WTC11 (cell line): ENCODE results near the gene BUD13.

Experiments used
- FOXJ3 ChIP-seq: sonication (generic); formaldehyde crosslinking; IDR thresholded peaks from 2 replicates; pipeline ENCODE4 v1.9.0; 2021; ENCODE audit warnings: missing genetic modification reagents, mild to moderate bottlenecking, borderline replicate concordance
- IRF2 ChIP-seq: sonication (generic); formaldehyde crosslinking; IDR thresholded peaks from 2 replicates; pipeline ENCODE4 v1.8.0; 2022; ENCODE audit warnings: low read depth, missing genetic modification reagents, borderline replicate concordance
- NFE2L1 ChIP-seq: sonication (generic); formaldehyde crosslinking; IDR thresholded peaks from 2 replicates; pipeline ENCODE4 v1.8.1; 2023; ENCODE audit warnings: missing genetic modification reagents
- NR1H2 ChIP-seq: sonication (generic); formaldehyde crosslinking; IDR thresholded peaks from 2 replicates; pipeline ENCODE4 v1.9.0; 2021; ENCODE audit warnings: mild to moderate bottlenecking, moderate library complexity, missing genetic modification reagents
- TEAD4 ChIP-seq: sonication (generic); formaldehyde crosslinking; IDR thresholded peaks from 2 replicates; pipeline ENCODE4 v1.8.0; 2022; ENCODE audit warnings: mild to moderate bottlenecking, missing genetic modification reagents
- ZNF219 ChIP-seq: sonication (generic); formaldehyde crosslinking; IDR thresholded peaks from 2 replicates; pipeline ENCODE4 v1.8.0; 2023; ENCODE audit warnings: missing genetic modification reagents, mild to moderate bottlenecking, borderline replicate concordance
- TF ChIP-seq, protein P1 (sequence below): fragments of 200-600 bp; IDR thresholded peaks from 2 replicates; pipeline ENCODE4 v1.8.0; 2022; ENCODE audit warnings: antibody characterized with exemption
- TF ChIP-seq, protein P2 (sequence below): sonication (generic); formaldehyde crosslinking; IDR thresholded peaks from 2 replicates; pipeline ENCODE4 v1.8.0; 2022; ENCODE audit warnings: mild to moderate bottlenecking, missing genetic modification reagents
- TF ChIP-seq, protein P3 (sequence below): sonication (generic); formaldehyde crosslinking; IDR thresholded peaks from 2 replicates; pipeline ENCODE4 v1.8.1; 2022; ENCODE audit warnings: missing genetic modification reagents, borderline replicate concordance
- TF ChIP-seq, protein P4 (sequence below): sonication (generic); formaldehyde crosslinking; IDR thresholded peaks from 2 replicates; pipeline ENCODE4 v1.8.1; 2023; ENCODE audit warnings: mild to moderate bottlenecking, missing genetic modification reagents

DNA sequence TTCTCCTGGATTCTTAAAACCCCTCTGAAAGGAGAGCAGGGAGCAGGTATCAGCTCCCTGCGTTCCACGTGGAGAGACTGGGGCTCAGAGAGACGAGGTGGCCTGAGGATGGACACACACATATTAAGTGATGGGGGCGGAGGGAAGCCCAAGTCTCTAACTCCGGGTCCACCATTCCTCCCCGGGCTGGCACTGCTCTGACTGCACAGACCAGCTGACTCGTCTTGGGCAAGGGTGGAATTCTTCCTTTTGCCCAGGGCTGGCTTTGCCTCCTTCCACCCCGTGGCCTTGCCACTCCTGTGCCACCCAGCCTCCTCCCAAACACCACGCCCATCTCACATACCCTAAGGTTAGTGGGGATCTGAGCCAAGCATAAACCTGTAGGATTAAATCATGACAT is 65.0 kb downstream of the BUD13 start:
- TF ChIP-seq, protein P1, sequence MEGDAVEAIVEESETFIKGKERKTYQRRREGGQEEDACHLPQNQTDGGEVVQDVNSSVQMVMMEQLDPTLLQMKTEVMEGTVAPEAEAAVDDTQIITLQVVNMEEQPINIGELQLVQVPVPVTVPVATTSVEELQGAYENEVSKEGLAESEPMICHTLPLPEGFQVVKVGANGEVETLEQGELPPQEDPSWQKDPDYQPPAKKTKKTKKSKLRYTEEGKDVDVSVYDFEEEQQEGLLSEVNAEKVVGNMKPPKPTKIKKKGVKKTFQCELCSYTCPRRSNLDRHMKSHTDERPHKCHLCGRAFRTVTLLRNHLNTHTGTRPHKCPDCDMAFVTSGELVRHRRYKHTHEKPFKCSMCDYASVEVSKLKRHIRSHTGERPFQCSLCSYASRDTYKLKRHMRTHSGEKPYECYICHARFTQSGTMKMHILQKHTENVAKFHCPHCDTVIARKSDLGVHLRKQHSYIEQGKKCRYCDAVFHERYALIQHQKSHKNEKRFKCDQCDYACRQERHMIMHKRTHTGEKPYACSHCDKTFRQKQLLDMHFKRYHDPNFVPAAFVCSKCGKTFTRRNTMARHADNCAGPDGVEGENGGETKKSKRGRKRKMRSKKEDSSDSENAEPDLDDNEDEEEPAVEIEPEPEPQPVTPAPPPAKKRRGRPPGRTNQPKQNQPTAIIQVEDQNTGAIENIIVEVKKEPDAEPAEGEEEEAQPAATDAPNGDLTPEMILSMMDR = no peak
- no peak for TF ChIP-seq TEAD4 (CRISPR knock-in tag)
- no peak for TF ChIP-seq ZNF219 (CRISPR knock-in tag)
- TF ChIP-seq, protein P2, sequence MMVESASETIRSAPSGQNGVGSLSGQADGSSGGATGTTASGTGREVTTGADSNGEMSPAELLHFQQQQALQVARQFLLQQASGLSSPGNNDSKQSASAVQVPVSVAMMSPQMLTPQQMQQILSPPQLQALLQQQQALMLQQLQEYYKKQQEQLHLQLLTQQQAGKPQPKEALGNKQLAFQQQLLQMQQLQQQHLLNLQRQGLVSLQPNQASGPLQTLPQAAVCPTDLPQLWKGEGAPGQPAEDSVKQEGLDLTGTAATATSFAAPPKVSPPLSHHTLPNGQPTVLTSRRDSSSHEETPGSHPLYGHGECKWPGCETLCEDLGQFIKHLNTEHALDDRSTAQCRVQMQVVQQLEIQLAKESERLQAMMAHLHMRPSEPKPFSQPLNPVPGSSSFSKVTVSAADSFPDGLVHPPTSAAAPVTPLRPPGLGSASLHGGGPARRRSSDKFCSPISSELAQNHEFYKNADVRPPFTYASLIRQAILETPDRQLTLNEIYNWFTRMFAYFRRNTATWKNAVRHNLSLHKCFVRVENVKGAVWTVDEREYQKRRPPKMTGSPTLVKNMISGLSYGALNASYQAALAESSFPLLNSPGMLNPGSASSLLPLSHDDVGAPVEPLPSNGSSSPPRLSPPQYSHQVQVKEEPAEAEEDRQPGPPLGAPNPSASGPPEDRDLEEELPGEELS = no peak
- TF ChIP-seq NFE2L1 = no peak
- TF ChIP-seq, protein P3, sequence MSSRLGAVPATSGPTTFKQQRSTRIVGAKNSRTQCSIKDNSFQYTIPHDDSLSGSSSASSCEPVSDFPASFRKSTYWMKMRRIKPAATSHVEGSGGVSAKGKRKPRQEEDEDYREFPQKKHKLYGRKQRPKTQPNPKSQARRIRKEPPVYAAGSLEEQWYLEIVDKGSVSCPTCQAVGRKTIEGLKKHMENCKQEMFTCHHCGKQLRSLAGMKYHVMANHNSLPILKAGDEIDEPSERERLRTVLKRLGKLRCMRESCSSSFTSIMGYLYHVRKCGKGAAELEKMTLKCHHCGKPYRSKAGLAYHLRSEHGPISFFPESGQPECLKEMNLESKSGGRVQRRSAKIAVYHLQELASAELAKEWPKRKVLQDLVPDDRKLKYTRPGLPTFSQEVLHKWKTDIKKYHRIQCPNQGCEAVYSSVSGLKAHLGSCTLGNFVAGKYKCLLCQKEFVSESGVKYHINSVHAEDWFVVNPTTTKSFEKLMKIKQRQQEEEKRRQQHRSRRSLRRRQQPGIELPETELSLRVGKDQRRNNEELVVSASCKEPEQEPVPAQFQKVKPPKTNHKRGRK = no peak
- no peak for TF ChIP-seq NR1H2
- TF ChIP-seq FOXJ3 (CRISPR knock-in tag) = no peak
- no peak for TF ChIP-seq IRF2 (CRISPR knock-in tag)
- TF ChIP-seq, protein P4, sequence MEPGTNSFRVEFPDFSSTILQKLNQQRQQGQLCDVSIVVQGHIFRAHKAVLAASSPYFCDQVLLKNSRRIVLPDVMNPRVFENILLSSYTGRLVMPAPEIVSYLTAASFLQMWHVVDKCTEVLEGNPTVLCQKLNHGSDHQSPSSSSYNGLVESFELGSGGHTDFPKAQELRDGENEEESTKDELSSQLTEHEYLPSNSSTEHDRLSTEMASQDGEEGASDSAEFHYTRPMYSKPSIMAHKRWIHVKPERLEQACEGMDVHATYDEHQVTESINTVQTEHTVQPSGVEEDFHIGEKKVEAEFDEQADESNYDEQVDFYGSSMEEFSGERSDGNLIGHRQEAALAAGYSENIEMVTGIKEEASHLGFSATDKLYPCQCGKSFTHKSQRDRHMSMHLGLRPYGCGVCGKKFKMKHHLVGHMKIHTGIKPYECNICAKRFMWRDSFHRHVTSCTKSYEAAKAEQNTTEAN (CRISPR knock-in tag) = no peak
